ENCODE results near the gene TDRD7.

- TF ChIP-seq CTCF (tag by site-specific recombination; IDR thresholded peaks at IDR 0.05) = no peak
- TF ChIP-seq ZNF664 (tag by site-specific recombination; IDR thresholded peaks at IDR 0.05) = no peak
- TF ChIP-seq EGR2 (tag by site-specific recombination; IDR thresholded peaks at IDR 0.05; ENCODE audit: low read depth) = no peak
- no peak for TF ChIP-seq ZNF112 (tag by site-specific recombination; IDR thresholded peaks at IDR 0.05)
- no peak for TF ChIP-seq ZNF274 (IDR thresholded peaks at IDR 0.05; ENCODE audit: low read length)
- TF ChIP-seq ZNF274 (tag by site-specific recombination; IDR thresholded peaks at IDR 0.05; ENCODE audit: borderline replicate concordance) = no peak
- no peak for TF ChIP-seq TRIM28 (IDR thresholded peaks at IDR 0.05; ENCODE audit: borderline replicate concordance, low read length)
- no peak for TF ChIP-seq ZNF114 (tag by site-specific recombination; IDR thresholded peaks at IDR 0.05)
- no peak for TF ChIP-seq ZNF777 (tag by site-specific recombination; IDR thresholded peaks at IDR 0.05; ENCODE audit: borderline replicate concordance)
- no peak for TF ChIP-seq ZNF510 (tag by site-specific recombination; IDR thresholded peaks at IDR 0.05; ENCODE audit: insufficient replicate concordance)
- TF ChIP-seq SETDB1 (IDR thresholded peaks at IDR 0.05; ENCODE audit: insufficient read length, low read length) = no peak
- TF ChIP-seq ZNF548 (tag by site-specific recombination; IDR thresholded peaks at IDR 0.05) = no peak
Observed at GRCh38 chr9:97387936-97388684, 23.8 kb upstream of the TDRD7 start.

Measured in HEK293 (cell line).